GM12892 (cell line): ENCODE data around the gene FKBP6.
"Not testable (repeated sequence)": the region's sequence is repeated elsewhere in the genome, so short reads cannot be mapped to it uniquely, and the experiment has no call there.

Experiments
- DNase-seq: peaks from one replicate; pipeline ENCODE4 v3.0.0; 2011; ENCODE audit not compliant: insufficient read length
- FAIRE-seq: peaks from 2 replicates; lab custom pipeline; 2011; peaks lifted over from hg19 to GRCh38; lab: Jason Lieb, UNC
- POLR2A ChIP-seq: IDR thresholded peaks from 2 replicates; pipeline ENCODE4 v1.6.1; 2011; ENCODE audit warnings: low read depth, low read length, control low read depth
- POLR2AphosphoS5 ChIP-seq: IDR thresholded peaks from 2 replicates; pipeline ENCODE4 v1.6.1; 2011; ENCODE audit warnings: low read depth, low read length, control low read depth
- TAF1 ChIP-seq: IDR thresholded peaks from 2 replicates; pipeline ENCODE4 v1.6.1; 2011; ENCODE audit warnings: low read depth, mild to moderate bottlenecking, control low read depth, low read length, borderline replicate concordance

FKBP6 gene

GRCh38 chr7:73350306-73351068, 22.5 kb downstream of the FKBP6 start:
- FAIRE-seq (no peak), DNase-seq (no peak)
- TF ChIP-seq TAF1, result no peak

- TF ChIP-seq TAF1 (no peak), POLR2AphosphoS5 (no peak), POLR2A (no peak)
- no peak for FAIRE-seq
These were observed 23.6 kb downstream of the FKBP6 start for GRCh38 chr7:73351447-73352167.

GRCh38 chr7:73352784-73353183, 24.8 kb downstream of the FKBP6 start:
- no peak for FAIRE-seq
- TF ChIP-seq POLR2AphosphoS5 (no peak), TAF1 (no peak), POLR2A (no peak)

More at GRCh38 chr7:73351447-73352167, 23.6 kb downstream of the FKBP6 start:
- no peak for DNase-seq

GRCh38 chr7:73353243-73353642, 25.3 kb downstream of the FKBP6 start:
- TF ChIP-seq POLR2AphosphoS5 (no peak), TAF1 (no peak), POLR2A (no peak)
- DNase-seq, result no peak

More at GRCh38 chr7:73352784-73353183, 24.8 kb downstream of the FKBP6 start:
- no peak for DNase-seq

GRCh38 chr7:73354196-73354595, 26.2 kb downstream of the FKBP6 start:
- DNase-seq (no peak), FAIRE-seq (no peak)
- TF ChIP-seq POLR2A (no peak), POLR2AphosphoS5 (no peak), TAF1 (no peak)

More at GRCh38 chr7:73353243-73353642, 25.3 kb downstream of the FKBP6 start:
- no peak for FAIRE-seq

- TF ChIP-seq POLR2A, result no peak
- no peak for TF ChIP-seq POLR2AphosphoS5
- no peak for TF ChIP-seq TAF1
- FAIRE-seq (no peak), DNase-seq (no peak)
These were observed 26.9 kb downstream of the FKBP6 start for GRCh38 chr7:73354821-73355220.

- DNase-seq, result no peak
- no peak for FAIRE-seq
- TF ChIP-seq POLR2AphosphoS5 (no peak), TAF1 (no peak), POLR2A (no peak)
These were observed 28.2 kb downstream of the FKBP6 start for GRCh38 chr7:73356159-73356558.

GRCh38 chr7:73358590-73359275, 30.8 kb downstream of the FKBP6 start:
- TF ChIP-seq POLR2A, result no peak
- no peak for TF ChIP-seq POLR2AphosphoS5
- no peak for TF ChIP-seq TAF1
- FAIRE-seq (no peak), DNase-seq (no peak)

- TF ChIP-seq TAF1 (no peak), POLR2A (no peak), POLR2AphosphoS5 (no peak)
- FAIRE-seq (no peak), DNase-seq (no peak)
These were observed 31.3 kb downstream of the FKBP6 start for GRCh38 chr7:73359306-73359705.

GRCh38 chr7:73359746-73360375, 31.9 kb downstream of the FKBP6 start:
- no peak for DNase-seq
- TF ChIP-seq POLR2AphosphoS5 (no peak), TAF1 (no peak), POLR2A (no peak)
- no peak for FAIRE-seq

GRCh38 chr7:73360590-73360989, 32.6 kb downstream of the FKBP6 start:
- not testable (repeated sequence) for FAIRE-seq, DNase-seq
